Measurements from ENCODE around the gene TAS1R1. TPM values are rescaled to one million over a fixed set of nuclear protein-coding genes. Genes with fewer than 3 reads are reported as not detected.

The TAS1R1 gene
- polyA plus RNA-seq, 1 donor from 2014 or later: not detected

- no peaks in the 10 kb centered on the region for H3K9me2 ChIP-seq (ENCODE audit: insufficient read depth, low read length)
- H3K36me3 ChIP-seq (ENCODE audit: insufficient read depth, low read length): no peaks in the 10 kb centered on the region
- H2AFZ ChIP-seq (ENCODE audit: low read depth, low read length): no peak overlapping the region
- H3K27me3 ChIP-seq (ENCODE audit: insufficient read depth, low read depth, low read length): no peaks in the 10 kb centered on the region
- no peak overlapping the region for H3K4me2 ChIP-seq (ENCODE audit: low read length)
- H3K9ac ChIP-seq (ENCODE audit: low read length): no peak overlapping the region
- H3F3A ChIP-seq (ENCODE audit: insufficient read depth, low read length, poor library complexity, severe bottlenecking): no peaks in the 10 kb centered on the region
- H3K79me2 ChIP-seq (replicated peaks; ENCODE audit: insufficient read depth, low read length): peaks cover 17% of the 10 kb centered on the region
- no peak overlapping the region for H3K27ac ChIP-seq (ENCODE audit: low read length)
- H3K4me3 ChIP-seq (ENCODE audit: low read length): peak overlapping the region; percentile 97
- H4K20me1 ChIP-seq (ENCODE audit: insufficient read depth): no peaks in the 10 kb centered on the region
- TF ChIP-seq CTCF (IDR thresholded peaks at IDR 0.05; ENCODE audit: poor library complexity, severe bottlenecking) (no peak), TAF1 (IDR thresholded peaks at IDR 0.05; ENCODE audit: low read depth) (no peak), RAD21 (conservative IDR thresholded peaks at IDR 0.05) (no peak), REST (IDR thresholded peaks at IDR 0.05; ENCODE audit: borderline replicate concordance) (no peak), MXI1 (conservative IDR thresholded peaks at IDR 0.05; ENCODE audit: poor library complexity, severe bottlenecking) (no peak), POLR2AphosphoS5 (IDR thresholded peaks at IDR 0.05) (no peak), EZH2 (IDR thresholded peaks at IDR 0.05; ENCODE audit: borderline replicate concordance, insufficient read depth, low read length, poor library complexity, severe bottlenecking) (no peak), EP300 (conservative IDR thresholded peaks at IDR 0.05; ENCODE audit: poor library complexity, severe bottlenecking) (no peak), SMC3 (conservative IDR thresholded peaks at IDR 0.05; ENCODE audit: poor library complexity) (no peak)
- H3K9me3 ChIP-seq (ENCODE audit: low read length): no peaks in the 10 kb centered on the region
Measured at GRCh38 chr1:6582370-6582769, 27.3 kb downstream of the TAS1R1 start.

GRCh38 chr1:6584126-6585080 lies 29.3 kb downstream of the TAS1R1 start:
- no peak for TF ChIP-seq CTCF (IDR thresholded peaks at IDR 0.05; ENCODE audit: poor library complexity, severe bottlenecking)
- TF ChIP-seq EZH2 (IDR thresholded peaks at IDR 0.05; ENCODE audit: borderline replicate concordance, insufficient read depth, low read length, poor library complexity, severe bottlenecking): no peak
- TF ChIP-seq MXI1 (conservative IDR thresholded peaks at IDR 0.05; ENCODE audit: poor library complexity, severe bottlenecking): no peak
- TF ChIP-seq RAD21 (conservative IDR thresholded peaks at IDR 0.05): no peak
- no peak for TF ChIP-seq TAF1 (IDR thresholded peaks at IDR 0.05; ENCODE audit: low read depth)
- TF ChIP-seq POLR2AphosphoS5 (IDR thresholded peaks at IDR 0.05): no peak
- H3K36me3 ChIP-seq (ENCODE audit: insufficient read depth, low read length): no peaks in the 10 kb centered on the region
- H4K20me1 ChIP-seq (ENCODE audit: insufficient read depth): no peaks in the 10 kb centered on the region

More at GRCh38 chr1:6584126-6585080, 29.3 kb downstream of the TAS1R1 start:
- no peaks in the 10 kb centered on the region for H3K27me3 ChIP-seq (ENCODE audit: insufficient read depth, low read depth, low read length)
- H3K9ac ChIP-seq (ENCODE audit: low read length): no peak overlapping the region
- H3K4me2 ChIP-seq (ENCODE audit: low read length): no peak overlapping the region
- H3K4me3 ChIP-seq (ENCODE audit: low read length): no peak overlapping the region
- H3K9me2 ChIP-seq (ENCODE audit: insufficient read depth, low read length): no peaks in the 10 kb centered on the region
- peaks cover 17% of the 10 kb centered on the region for H3K79me2 ChIP-seq (replicated peaks; ENCODE audit: insufficient read depth, low read length)
- no peak overlapping the region for H3K27ac ChIP-seq (ENCODE audit: low read length)
- no peaks in the 10 kb centered on the region for H3K9me3 ChIP-seq (ENCODE audit: low read length)
- H2AFZ ChIP-seq (ENCODE audit: low read depth, low read length): no peak overlapping the region
- H3F3A ChIP-seq (ENCODE audit: insufficient read depth, low read length, poor library complexity, severe bottlenecking): no peaks in the 10 kb centered on the region

Measured in neural cell (in vitro differentiated cells).